HCT116 (cell line): ENCODE results near the gene RNF186. TPM values are rescaled to one million over a fixed set of nuclear protein-coding genes. Genes with fewer than 3 reads are reported as not detected.
A peak's percentile ranks its signal among the peaks of the same experiment; 100 is the strongest.

Source experiments
- ATAC-seq: fragments of 200-7000 bp; cut with Tn5 transposase; 2 replicates; pipeline ENCODE4 v1.9.1; 2020; ENCODE audit warnings: mild to moderate bottlenecking, moderate library complexity
- BruUV-seq: library from RNA; stranded (reverse); fragments of 400-500 nt; replicated peaks from 2 replicates; lab custom pipeline; 2021; lab: Mats Ljungman, UMichigan
- CTCF ChIA-PET: fragments of 300-600 bp; sonication (Branson Sonifier 250); formaldehyde crosslinking; loops from one replicate; lab custom pipeline; 2021; ENCODE audit warnings: antibody characterized with exemption; lab: Charles Lee
- POLR2A ChIA-PET: fragments of 300-600, 350-600 bp; sonication (Branson Sonifier 250); formaldehyde crosslinking; loops from one replicate; lab custom pipeline; 2021; ENCODE audit warnings: antibody characterized with exemption; lab: Charles Lee
- RAD21 ChIA-PET, 2 experiments: fragments of 300-600 bp; sonication (Branson Sonifier 250); formaldehyde crosslinking; loops; one replicate each; lab custom pipeline; 2023; ENCODE audit warnings: low total read pairs in 2 of 2; ENCODE audit not compliant: uncharacterized antibody in 2 of 2, unreplicated experiment in 2 of 2, low non-redundant PET in 1 of 2; lab: Charles Lee
- DNase-seq: peaks from one replicate; pipeline ENCODE4 v3.0.0-alpha.2; 2010; ENCODE audit warnings: low read depth, low spot score
- H2AFZ ChIP-seq: fragments of 200-600 bp; shearing (Covaris generic), sonication (generic); 2 replicates; pipeline ENCODE4 v1.6.1; 2017; ENCODE audit warnings: low read depth, mixed run types, mixed read lengths, antibody characterized with exemption, low read length; ENCODE audit not compliant: poor library complexity, severe bottlenecking
- H3K27ac ChIP-seq: 2 replicates; pipeline ENCODE4 v1.5.1; 2012; ENCODE audit warnings: low read depth, low read length
- H3K27me3 ChIP-seq: fragments of 200-600 bp; sonication (generic); 2 replicates; pipeline ENCODE4 v1.6.1; 2016; ENCODE audit warnings: mixed run types, low read length, mixed read lengths; ENCODE audit not compliant: insufficient read depth
- H3K36me3 ChIP-seq, 2 experiments: fragments of 200-500 bp in 1 of 2; fragments of 200-600 bp in 1 of 2; sonication (Bioruptor generic) in 1 of 2; sonication (generic) in 1 of 2; 2 replicates each; pipeline versions ENCODE4 v1.5.1 to v1.6.1; 2014 to 2016; ENCODE audit warnings: low read length in 2 of 2, inconsistent platforms in 1 of 2, mixed read lengths in 1 of 2, mixed run types in 1 of 2; ENCODE audit not compliant: insufficient read depth in 2 of 2, control insufficient read depth in 1 of 2
- H3K4me1 ChIP-seq, 2 experiments: fragments of 200-600 bp in 1 of 2; sonication (generic) in 1 of 2; 2 replicates each; pipeline versions ENCODE4 v1.5.1 to v1.6.1; 2012 to 2017; ENCODE audit warnings: low read length in 2 of 2, inconsistent platforms in 1 of 2, mild to moderate bottlenecking in 1 of 2, mixed read lengths in 1 of 2, mixed run types in 1 of 2, moderate library complexity in 1 of 2; ENCODE audit not compliant: insufficient read depth in 2 of 2, control insufficient read depth in 1 of 2
- H3K4me2 ChIP-seq: fragments of 200-600 bp; sonication (generic); 2 replicates; pipeline ENCODE4 v1.6.1; 2017; ENCODE audit warnings: mixed run types, low read length, mixed read lengths
- H3K4me3 ChIP-seq, 2 experiments: fragments of 200-600 bp in 1 of 2; sonication (generic) in 1 of 2; replicated peaks in 1 of 2; 2 replicates each; pipeline ENCODE4 v1.5.1; 2011 to 2016; ENCODE audit warnings: low read length in 2 of 2, control low read depth in 1 of 2, low read depth in 1 of 2, mild to moderate bottlenecking in 1 of 2, mixed read lengths in 1 of 2, mixed run types in 1 of 2
- H3K79me2 ChIP-seq: fragments of 200-600 bp; sonication (generic); 2 replicates; pipeline ENCODE4 v1.6.1; 2017; ENCODE audit warnings: mild to moderate bottlenecking, mixed run types, low read length, moderate library complexity, mixed read lengths; ENCODE audit not compliant: insufficient read depth
- H3K9ac ChIP-seq: fragments of 200-600 bp; sonication (generic); 2 replicates; pipeline ENCODE4 v1.6.1; 2016; ENCODE audit warnings: low read length, mixed read lengths
- H3K9me2 ChIP-seq: fragments of 200-600 bp; sonication (generic), shearing (Covaris generic); 2 replicates; pipeline ENCODE4 v1.6.1; 2017; ENCODE audit warnings: mixed run types, mild to moderate bottlenecking, moderate library complexity; ENCODE audit not compliant: insufficient read depth
- H3K9me3 ChIP-seq, 2 experiments: fragments of 200-500 bp in 1 of 2; fragments of 200-600 bp in 1 of 2; sonication (Bioruptor generic) in 1 of 2; sonication (generic) in 1 of 2; 2 replicates each; pipeline ENCODE4 v1.6.1; 2014 to 2017; ENCODE audit warnings: low read length in 2 of 2, mixed read lengths in 2 of 2, inconsistent platforms in 1 of 2, low read depth in 1 of 2, mild to moderate bottlenecking in 1 of 2, mixed run types in 1 of 2, moderate library complexity in 1 of 2; ENCODE audit not compliant: control insufficient read depth in 1 of 2, insufficient read depth in 1 of 2
- H4K20me1 ChIP-seq: fragments of 200-600 bp; sonication (generic), shearing (Covaris generic); 2 replicates; pipeline ENCODE4 v1.6.1; 2017; ENCODE audit warnings: mixed run types, mild to moderate bottlenecking, moderate library complexity; ENCODE audit not compliant: insufficient read depth
- CBX3 ChIP-seq: IDR thresholded peaks from 2 replicates; pipeline ENCODE4 v1.6.1; 2012; ENCODE audit warnings: low read depth
- EZH2phosphoT487 ChIP-seq: fragments of 200-600 bp; IDR thresholded peaks from 2 replicates; pipeline ENCODE4 v1.6.1; 2018; ENCODE audit warnings: antibody characterized with exemption, borderline replicate concordance
- FOSL1 ChIP-seq: IDR thresholded peaks from 2 replicates; pipeline ENCODE4 v1.6.1; 2012; ENCODE audit warnings: low read depth
- TCF7L2 ChIP-seq: IDR thresholded peaks from 2 replicates; pipeline ENCODE4 v1.7.0; 2011; ENCODE audit warnings: borderline replicate concordance, inconsistent platforms; ENCODE audit not compliant: insufficient read depth, insufficient read length; ENCODE audit errors: extremely low read depth
- ZFX ChIP-seq: fragments of 450-650 bp; IDR thresholded peaks from 2 replicates; pipeline ENCODE4 v1.6.1; 2017
- ZNF274 ChIP-seq: fragments of 200-500 bp; sonication (Bioruptor generic); IDR thresholded peaks from 2 replicates; pipeline ENCODE4 v1.6.1; 2014; ENCODE audit warnings: mild to moderate bottlenecking, low read depth, low read length, inconsistent platforms
- intact Hi-C: fragments of 100-400 bp; cut with micrococcal nuclease; formaldehyde crosslinking; loops from 2 replicates; pipeline ENCODE4 v1.10.0; 2022
- total RNA-seq: library from RNA; stranded (reverse); gene quantifications from one replicate; pipeline ENCODE4 v1.2.1, GENCODE V29; 2021; ENCODE audit not compliant: unreplicated experiment
- TF ChIP-seq, protein P1 (sequence below): IDR thresholded peaks from 2 replicates; pipeline ENCODE4 v1.6.1; 2012
- TF ChIP-seq, protein P2 (sequence below), 3 experiments: fragments of 200-600 bp in 1 of 3; sonication (generic) in 1 of 3; IDR thresholded peaks in 2 of 3; conservative IDR thresholded peaks in 1 of 3; 2 replicates each; pipeline ENCODE4 v1.5.1; 2012 to 2017; ENCODE audit warnings: low read depth in 2 of 3, low read length in 2 of 3, antibody characterized with exemption in 1 of 3, borderline replicate concordance in 1 of 3, control low read depth in 1 of 3, mild to moderate bottlenecking in 1 of 3, mixed read lengths in 1 of 3, mixed run types in 1 of 3, moderate library complexity in 1 of 3; ENCODE audit not compliant: insufficient read depth in 1 of 3
- TF ChIP-seq, protein P3 (sequence below): IDR thresholded peaks from 2 replicates; pipeline ENCODE4 v1.6.1; 2012; ENCODE audit warnings: low read depth

The RNF186 gene
- total RNA-seq, 1 experiment from 2014 or later = not detected

DNA sequence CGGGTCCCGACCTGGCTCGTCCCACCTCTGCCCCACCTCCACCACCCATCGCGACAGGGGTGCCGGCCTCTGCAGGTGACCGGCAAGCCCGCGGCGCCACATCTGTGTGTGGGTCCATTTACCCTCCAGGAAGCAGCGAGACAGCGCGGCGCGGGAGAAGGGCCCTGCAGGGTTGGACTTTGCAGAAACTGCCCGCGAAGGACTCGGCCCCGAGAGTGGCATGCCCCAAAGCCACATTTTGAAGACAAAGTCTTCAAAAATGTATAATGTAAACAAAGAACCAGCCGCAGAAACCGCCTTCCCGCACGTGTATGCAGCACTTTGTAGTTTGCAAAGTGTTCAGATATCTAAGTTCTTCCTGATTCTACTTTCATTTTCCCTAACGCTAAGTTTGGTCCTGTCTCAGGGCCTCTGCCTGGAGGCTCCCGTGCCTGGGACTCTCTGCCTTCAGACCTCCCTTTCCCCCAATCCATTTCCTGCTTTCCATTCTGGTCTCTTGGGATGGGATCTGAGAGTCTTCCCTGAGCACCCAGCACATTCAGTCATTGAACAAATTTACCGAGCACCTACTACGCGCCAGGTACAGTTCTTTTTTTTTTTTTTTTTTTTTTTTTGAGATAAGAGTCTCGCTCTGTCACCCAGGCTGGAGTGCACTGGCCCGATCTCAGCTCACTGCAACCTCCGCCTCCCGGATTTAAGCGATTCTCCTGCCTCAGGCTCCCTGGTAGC lies 14.8 kb downstream of the RNF186 start:
- H3K36me3 ChIP-seq = no peaks in the 10 kb centered on the region; a peak in 1 of 4 replicates
- peak overlapping the region; percentile 94 for H3K4me2 ChIP-seq
- no peaks in the 10 kb centered on the region for H3K79me2 ChIP-seq
- peaks cover 15 to 25% of the 10 kb centered on the region in 2 experiments for H3K4me1 ChIP-seq
- peak overlapping the region; percentile 55 to 65 for H3K4me3 ChIP-seq
- no peaks in the 10 kb centered on the region for H3K27me3 ChIP-seq
- intact Hi-C loops = no loop called here
- H3K9me3 ChIP-seq = no peaks in the 10 kb centered on the region
- no TSS peak for BruUV-seq
- ChIA-PET CTCF (no interaction called here), RAD21 (no interaction called here)
- peak overlapping the region; percentile 68 for H3K27ac ChIP-seq
- H4K20me1 ChIP-seq = no peaks in the 10 kb centered on the region
- no peak for TF ChIP-seq FOSL1
- 0 out of 2 replicates have a peak, but pooled peaks have one; percentile 46 for TF ChIP-seq ZFX
- TF ChIP-seq TCF7L2 = peak; percentile 13
- TF ChIP-seq, all 23 proteins: peak for 2
- POLR2A ChIA-PET = interaction anchor here (0.7 kb wide), 1 partner anchor 54 kb away, joined by 6 read pairs; no protein-coding TSS in a partner anchor
- ATAC-seq (peak; percentile 75), DNase-seq (no peak)
- peak overlapping the region; percentile 44 for H2AFZ ChIP-seq
- H3K9me2 ChIP-seq = no peaks in the 10 kb centered on the region
- peak overlapping the region; percentile 73 for H3K9ac ChIP-seq

GRCh38 chr1:19799230-19800075 lies 15.6 kb downstream of the RNF186 start, which contains the start of gene TMCO4:
TSS of gene TMCO4 (minus strand) at chr1:19799916. CDS start at chr1:19780758, 19,158 bp downstream.
- CTCF ChIA-PET = no interaction called here
- peak within 1 kb of the TSS; percentile 68 for H3K27ac ChIP-seq
- no peaks in the 10 kb centered on the region for H3K27me3 ChIP-seq
- POLR2A ChIA-PET = interaction anchor here (0.5 kb wide), 1 partner anchor 148 kb away, joined by 7 read pairs; no protein-coding TSS in a partner anchor
- peak within 1 kb of the TSS; percentile 55 to 65 for H3K4me3 ChIP-seq
- intact Hi-C loops = no loop called here
- no peaks in the 10 kb centered on the region for H4K20me1 ChIP-seq
- H3K36me3 ChIP-seq = no peaks in the 10 kb centered on the region; a peak in 1 of 4 replicates
- H2AFZ ChIP-seq = peak within 1 kb of the TSS; percentile 60
- H3K9me2 ChIP-seq = no peaks in the 10 kb centered on the region
- H3K9ac ChIP-seq = peak within 1 kb of the TSS; percentile 73
- RAD21 ChIA-PET = no interaction called here
- H3K9me3 ChIP-seq = no peaks in the 10 kb centered on the region
- peaks cover 15 to 25% of the 10 kb centered on the region in 2 experiments for H3K4me1 ChIP-seq
- peak within 1 kb of the TSS; percentile 94 for H3K4me2 ChIP-seq
- H3K79me2 ChIP-seq = no peaks in the 10 kb centered on the region
- no peak for DNase-seq
- ATAC-seq = peak; percentile 84
- no TSS peak for BruUV-seq
- no peak for TF ChIP-seq TCF7L2
- TF ChIP-seq, protein P1, sequence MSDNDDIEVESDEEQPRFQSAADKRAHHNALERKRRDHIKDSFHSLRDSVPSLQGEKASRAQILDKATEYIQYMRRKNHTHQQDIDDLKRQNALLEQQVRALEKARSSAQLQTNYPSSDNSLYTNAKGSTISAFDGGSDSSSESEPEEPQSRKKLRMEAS = peak; percentile 32
- TF ChIP-seq, protein P2, sequence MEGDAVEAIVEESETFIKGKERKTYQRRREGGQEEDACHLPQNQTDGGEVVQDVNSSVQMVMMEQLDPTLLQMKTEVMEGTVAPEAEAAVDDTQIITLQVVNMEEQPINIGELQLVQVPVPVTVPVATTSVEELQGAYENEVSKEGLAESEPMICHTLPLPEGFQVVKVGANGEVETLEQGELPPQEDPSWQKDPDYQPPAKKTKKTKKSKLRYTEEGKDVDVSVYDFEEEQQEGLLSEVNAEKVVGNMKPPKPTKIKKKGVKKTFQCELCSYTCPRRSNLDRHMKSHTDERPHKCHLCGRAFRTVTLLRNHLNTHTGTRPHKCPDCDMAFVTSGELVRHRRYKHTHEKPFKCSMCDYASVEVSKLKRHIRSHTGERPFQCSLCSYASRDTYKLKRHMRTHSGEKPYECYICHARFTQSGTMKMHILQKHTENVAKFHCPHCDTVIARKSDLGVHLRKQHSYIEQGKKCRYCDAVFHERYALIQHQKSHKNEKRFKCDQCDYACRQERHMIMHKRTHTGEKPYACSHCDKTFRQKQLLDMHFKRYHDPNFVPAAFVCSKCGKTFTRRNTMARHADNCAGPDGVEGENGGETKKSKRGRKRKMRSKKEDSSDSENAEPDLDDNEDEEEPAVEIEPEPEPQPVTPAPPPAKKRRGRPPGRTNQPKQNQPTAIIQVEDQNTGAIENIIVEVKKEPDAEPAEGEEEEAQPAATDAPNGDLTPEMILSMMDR (IDR thresholded peaks at IDR 0.05 in 2 of 3, conservative IDR thresholded peaks at IDR 0.05 in 1 of 3; ENCODE audit: borderline replicate concordance in 1 of 3, insufficient read depth in 1 of 3, low read depth in 2 of 3, low read length in 2 of 3) = peak in 2 of 3 experiments; percentile 33 to 36; a peak in 2 of 6 replicates
- TF ChIP-seq EZH2phosphoT487 = no peak
- peak; percentile 84 for TF ChIP-seq ZFX
- TF ChIP-seq CBX3 = no peak
- TF ChIP-seq, protein P3, sequence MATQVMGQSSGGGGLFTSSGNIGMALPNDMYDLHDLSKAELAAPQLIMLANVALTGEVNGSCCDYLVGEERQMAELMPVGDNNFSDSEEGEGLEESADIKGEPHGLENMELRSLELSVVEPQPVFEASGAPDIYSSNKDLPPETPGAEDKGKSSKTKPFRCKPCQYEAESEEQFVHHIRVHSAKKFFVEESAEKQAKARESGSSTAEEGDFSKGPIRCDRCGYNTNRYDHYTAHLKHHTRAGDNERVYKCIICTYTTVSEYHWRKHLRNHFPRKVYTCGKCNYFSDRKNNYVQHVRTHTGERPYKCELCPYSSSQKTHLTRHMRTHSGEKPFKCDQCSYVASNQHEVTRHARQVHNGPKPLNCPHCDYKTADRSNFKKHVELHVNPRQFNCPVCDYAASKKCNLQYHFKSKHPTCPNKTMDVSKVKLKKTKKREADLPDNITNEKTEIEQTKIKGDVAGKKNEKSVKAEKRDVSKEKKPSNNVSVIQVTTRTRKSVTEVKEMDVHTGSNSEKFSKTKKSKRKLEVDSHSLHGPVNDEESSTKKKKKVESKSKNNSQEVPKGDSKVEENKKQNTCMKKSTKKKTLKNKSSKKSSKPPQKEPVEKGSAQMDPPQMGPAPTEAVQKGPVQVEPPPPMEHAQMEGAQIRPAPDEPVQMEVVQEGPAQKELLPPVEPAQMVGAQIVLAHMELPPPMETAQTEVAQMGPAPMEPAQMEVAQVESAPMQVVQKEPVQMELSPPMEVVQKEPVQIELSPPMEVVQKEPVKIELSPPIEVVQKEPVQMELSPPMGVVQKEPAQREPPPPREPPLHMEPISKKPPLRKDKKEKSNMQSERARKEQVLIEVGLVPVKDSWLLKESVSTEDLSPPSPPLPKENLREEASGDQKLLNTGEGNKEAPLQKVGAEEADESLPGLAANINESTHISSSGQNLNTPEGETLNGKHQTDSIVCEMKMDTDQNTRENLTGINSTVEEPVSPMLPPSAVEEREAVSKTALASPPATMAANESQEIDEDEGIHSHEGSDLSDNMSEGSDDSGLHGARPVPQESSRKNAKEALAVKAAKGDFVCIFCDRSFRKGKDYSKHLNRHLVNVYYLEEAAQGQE = no peak
- TF ChIP-seq ZNF274 = no peak
